HG03565 (cell line): ENCODE data around the gene CTIF.
A peak's percentile ranks its signal among the peaks of the same experiment; 100 is the strongest.

Experiments used
- ATAC-seq: cut with Tn5 transposase; IDR thresholded peaks from one replicate; pipeline ENCODE4 v1.9.1; 2021; ENCODE audit warnings: mild to moderate bottlenecking, moderate library complexity; ENCODE audit not compliant: unreplicated experiment

CTIF gene

DNA sequence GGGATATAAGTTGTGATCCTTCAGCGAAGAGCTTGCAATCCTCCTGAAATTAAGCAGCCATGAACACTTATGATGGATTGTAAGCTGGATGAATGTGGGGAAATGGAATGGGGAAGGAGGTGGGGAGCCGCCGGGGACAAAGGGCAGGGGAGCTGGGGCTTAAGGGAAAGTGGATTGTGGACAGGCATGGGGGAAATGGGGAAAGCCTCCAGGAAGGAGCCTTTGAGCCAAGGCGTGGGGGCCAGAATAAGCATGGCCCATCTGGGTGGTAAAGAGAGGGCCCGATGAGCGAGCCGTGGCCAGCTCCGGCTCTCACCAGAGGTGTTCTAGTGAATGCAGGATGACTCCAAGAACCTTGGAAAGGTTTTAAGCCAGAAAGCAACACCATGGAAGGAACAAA lies 288.0 kb downstream of the CTIF start:
- no peak for ATAC-seq

DNA sequence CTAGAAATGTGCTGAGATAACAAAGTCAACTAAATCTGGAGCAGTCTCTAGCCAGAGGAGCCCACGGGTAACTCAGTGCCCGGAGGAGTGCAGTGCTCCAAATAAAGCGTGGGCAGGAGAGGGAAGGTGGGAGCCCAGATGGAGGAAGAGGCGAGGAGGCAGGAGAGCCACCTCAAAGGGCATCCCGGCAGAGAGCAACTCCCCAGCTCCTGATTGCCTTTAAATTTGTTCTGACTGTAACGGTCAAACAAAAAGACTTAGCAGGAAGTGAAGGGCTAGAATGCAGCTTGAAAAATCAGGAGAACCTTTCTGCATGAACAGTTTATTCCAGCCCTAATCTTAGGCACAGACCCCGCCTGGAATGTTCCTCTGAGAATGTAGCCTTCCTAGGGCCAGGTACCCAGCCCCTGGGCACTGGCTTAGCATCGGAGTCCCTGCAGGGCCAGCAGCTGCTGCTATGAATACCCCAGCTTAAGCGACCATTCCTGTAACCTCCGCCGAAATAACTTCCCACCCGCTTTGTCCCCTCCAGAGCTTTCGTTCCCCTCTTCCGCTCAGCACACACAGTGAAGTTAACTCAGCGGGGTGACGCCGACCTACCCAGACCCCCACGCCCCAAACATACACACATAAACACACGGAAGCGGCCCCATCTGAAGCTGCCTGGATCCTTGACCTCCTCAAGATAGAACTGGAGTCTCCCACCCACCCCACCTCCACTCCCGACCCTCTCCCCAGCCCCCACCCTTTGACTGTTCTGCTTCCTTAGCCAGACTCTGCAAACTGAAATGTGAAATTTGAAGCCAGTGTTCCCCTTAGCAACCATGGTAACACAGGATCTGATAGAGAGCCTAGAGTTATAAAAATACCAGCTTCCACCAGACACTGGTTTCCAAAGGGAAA lies 288.7 kb downstream of the CTIF start:
- no peak for ATAC-seq

DNA sequence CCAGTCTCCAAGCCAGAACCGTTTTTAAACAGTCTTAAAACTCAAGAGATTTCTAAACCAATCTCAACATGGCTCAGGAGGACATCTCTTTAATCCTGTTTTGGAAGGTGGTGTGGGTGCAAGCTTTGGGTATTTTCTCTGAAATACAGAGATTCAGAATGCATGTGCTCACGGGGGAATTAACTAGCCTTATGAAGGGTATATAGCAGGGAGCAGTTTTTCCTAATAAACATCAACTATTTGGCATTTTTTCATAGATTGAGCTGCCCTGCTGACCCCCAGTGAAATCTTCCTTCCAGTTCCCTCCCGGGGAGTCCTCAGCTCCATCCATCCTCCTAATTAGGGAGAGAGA lies 289.3 kb downstream of the CTIF start:
- no peak for ATAC-seq

DNA sequence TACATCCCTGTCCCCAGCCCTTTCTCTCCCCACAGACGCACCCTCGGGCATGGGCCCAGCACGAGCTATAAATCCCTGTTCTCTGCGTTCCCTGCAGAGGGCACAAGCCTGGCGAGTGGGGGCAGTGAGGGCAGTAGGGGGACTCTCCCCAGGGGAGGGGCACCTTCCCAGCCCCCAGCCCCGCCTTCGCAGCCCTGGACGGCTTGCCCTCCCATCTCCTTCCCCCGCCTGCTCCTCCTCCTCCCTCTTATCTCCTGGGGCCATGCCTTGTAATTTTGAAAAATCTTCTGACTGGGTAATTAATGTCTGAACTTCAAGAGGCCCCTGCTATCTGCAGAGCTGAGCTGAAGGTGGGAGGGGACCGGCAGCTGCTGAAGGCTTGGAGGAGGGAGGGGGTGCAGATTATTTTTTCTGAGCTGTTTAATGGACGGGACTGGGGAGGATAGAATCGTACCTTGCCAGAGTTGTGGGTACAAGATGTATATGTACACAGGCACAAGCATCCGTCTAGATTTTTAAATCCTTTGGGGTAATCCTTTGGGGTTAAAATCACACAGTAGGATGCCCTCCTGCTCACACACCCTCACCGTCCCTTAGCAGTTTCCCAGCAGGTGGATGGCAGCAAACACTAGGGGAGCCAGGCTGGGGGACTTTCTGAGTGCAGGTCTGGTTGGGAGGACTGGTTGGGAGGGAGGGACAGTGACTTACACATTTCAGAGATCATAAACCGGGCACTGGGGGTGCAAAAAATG lies 290.0 kb downstream of the CTIF start:
- ATAC-seq = no peak

DNA sequence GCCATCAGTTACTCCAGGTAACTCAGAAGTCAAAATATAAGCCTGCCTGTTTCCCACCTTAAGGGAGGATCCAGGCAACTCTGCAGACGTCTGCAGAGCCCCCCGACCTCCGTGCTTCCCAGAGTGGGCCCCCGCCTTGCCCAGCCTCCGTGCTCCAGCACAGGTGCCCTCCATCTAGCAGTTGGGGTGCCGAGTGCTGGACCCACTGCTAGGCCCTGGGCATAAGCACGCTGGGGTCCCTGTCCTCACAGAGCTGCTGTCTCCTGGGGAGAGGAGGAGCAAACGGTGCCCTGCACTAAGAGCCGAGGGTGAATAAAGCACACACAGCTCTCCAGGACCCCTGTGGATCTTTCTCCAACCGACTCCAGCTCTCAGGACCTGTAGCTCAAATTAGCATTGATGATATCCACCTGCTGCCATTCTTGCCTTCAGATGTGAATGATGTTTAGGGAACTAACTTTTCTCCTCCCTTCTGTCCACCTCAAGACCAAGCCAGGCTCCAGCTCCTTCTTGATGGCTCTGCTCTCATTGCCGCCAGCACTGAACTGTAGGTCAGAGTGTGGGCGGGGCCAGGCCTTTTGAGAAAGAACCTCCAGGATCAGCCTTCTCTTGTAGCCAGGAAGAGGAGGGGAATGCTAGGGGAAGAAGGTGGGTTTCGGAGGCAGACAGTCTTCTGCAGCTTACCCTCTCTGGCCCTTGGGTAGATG lies 290.8 kb downstream of the CTIF start:
- no peak for ATAC-seq

DNA sequence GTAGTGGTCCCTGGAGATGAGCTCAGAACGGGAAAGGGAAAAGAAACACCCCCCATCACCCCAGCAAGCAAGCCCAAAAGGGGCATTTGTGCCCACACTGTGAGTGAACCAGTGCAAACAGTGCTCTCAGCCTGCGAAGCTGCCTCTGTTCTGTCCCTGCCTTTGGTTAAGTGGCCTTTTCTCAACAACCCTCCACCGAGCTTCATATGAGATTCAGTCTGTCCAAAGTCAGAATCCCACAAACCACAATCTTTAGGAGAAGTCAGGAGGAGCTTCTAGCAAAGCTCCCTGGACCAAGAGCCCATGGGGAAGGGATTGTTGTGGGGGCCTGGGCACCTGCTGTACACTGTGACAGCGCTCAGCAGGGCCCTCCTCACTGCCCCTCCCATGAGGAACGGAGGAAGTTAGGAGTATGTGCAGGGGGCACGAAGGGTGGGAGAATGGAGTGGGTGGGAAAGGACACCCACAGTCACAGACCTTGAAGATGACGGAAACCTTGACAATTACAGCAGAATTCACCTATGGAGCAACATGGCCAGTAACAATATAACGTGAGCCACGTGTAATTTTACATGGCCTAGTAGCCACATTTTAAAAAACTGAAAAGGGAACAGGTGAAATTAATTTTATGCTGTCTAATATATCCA lies 292.4 kb downstream of the CTIF start:
- no peak for ATAC-seq

DNA sequence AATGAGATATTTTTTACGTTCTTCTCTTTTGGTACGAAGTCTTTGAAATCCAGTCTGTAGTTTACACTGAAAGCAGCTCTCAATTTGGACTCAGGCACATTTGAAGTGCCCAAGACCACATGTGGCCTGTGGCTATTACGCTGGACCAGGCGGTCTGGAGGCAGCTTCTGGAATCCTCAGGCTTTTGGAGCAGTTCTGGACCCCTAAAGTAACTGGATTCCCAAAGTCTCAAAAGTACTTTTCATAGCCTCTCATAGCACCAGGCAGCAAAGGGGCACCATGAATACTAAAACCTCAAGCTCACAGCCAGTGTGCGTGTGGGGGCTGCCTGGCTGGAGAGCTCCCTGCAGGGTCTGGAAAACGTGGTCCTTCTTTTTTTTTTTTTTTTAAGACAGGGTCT lies 293.0 kb downstream of the CTIF start:
- ATAC-seq = no peak

DNA sequence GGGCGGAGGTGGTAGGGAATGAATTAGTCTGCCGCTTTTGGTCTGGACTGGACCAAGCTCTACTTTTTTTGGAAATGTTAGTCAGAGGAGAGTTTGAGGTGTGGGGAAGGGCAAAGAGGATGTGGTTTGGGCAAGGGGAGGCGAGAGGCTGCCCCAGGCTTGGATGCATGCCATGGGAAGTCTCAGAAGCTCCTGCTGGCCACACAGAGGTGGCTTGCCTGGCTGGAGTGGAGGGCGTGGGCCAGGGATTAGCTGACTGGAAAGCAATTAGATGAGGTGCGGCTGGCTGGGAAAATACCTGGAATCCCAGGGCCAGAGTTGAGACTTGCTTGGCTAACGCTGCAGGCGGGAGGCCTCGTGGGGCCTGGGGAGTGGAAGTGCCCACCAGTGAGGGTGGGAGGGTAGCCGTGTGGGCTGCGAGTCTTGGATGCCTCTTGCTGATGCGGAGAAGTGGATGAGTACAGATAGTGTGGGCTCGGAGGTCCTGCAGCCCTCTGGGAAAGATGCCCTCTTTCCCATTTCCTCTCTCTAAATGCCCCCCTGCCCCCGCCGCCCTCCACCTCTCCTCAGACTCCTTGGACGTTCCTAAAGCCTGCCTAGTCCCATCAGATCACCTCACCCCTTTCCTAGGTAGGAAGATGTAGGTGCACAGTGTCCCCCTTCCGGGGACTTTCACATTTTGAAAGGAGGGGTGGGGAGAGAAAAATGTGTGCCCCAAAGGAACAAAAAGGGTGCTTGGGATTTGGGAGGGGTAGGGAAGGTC lies 294.3 kb downstream of the CTIF start:
- no peak for ATAC-seq

DNA sequence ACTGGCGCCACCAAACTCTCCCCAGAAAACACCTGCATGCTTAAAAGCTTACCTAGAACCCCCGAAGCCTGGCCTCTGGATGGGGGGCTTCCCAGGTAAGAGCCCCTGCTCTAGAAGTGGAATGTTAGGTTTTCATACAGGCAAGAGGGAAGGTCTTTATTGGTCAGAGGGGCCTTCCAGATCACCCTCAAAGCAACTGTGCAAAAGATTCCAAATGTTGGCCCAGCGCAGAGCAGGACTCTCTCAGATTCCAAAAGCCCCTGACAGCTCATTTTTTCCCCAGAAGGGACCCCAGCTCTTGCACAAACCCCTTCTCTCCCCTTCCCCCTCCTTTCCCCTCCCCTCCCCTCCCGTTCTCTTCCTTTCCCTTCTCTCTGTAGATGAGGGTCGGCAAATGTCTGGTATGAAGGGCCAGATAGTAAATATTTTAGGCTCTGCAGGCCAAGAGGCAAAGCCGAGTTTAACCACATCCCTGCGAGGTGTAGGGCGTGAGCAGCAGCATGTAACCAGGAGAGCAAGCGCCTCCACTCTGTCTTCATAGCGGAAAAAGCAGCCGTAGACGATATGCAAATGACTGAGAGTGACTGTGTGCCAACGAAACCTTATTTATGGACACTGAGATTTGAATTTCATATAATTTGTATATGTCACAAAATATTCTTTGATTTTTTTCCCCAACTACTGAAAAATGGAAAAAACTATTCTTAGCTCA lies 295.0 kb downstream of the CTIF start:
- ATAC-seq = peak; percentile 69

DNA sequence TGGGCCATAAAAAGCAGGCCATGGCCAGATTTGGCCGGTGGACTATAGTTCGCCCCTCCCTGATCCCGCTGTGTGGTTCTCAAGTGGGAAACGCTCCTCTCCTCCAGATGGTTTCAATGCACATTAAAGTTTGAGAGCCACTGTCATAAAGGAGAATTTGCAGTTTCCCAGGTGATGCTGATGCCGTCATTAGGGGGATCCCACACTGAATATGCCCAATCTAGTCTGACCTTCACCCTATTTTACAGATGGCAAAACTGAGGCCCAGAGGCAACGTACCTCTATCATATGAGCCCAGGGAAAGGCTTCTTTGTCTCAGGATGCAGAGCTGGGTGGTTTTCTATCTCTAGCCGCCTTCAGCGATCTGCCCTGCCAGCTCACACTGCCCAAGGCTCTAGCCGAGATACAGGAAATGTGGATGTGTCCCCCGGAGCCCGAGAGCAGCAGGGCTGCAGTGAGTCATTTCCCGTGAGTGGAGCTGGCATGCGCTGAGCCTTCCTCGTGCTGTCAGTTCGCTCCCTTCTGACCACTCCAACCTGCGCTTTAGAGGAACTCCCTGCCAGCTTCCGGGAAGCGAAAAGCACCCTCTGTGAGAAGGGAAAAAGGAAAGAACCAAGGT lies 295.7 kb downstream of the CTIF start:
- peak; percentile 50 for ATAC-seq

DNA sequence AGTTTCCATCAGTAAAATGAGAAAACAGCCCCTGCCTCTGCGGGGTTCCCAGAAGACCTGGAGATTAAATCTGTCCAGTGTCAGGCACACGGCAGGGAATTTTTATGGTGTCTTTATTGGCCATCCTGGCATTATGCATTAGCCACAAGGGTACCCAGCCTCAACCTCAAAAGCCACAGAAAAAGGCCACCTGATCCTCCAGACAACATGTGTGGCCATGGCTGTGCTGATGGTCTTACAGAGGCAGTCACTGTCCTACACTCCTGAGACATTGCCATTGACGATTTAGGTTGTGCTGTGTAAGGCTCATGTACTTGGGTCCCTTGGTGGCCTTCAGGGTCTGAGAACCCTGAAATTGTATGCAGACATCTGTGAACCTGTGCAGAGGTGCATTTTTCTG lies 296.3 kb downstream of the CTIF start:
- no peak for ATAC-seq

DNA sequence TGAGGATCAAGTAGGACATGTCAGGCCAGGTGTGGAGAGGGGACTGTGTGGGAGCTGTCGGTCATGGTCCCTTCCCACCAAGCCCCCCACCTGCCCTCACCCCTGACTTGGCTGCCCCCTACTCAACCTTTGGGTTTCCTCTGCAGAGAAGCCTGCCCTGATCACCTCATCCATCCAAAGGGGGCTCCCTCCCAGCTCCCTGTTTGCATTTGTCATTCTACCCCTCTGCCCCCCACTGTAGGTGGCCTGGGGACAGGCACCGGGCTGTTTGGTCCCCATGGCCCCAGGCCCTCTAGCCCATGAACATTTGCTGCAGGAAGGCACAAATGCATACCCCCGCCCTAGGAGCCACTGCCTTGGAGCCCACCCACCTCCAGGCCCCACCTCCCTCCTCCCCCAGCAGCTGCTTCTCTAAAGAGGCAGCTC lies 296.9 kb downstream of the CTIF start:
- ATAC-seq = no peak

DNA sequence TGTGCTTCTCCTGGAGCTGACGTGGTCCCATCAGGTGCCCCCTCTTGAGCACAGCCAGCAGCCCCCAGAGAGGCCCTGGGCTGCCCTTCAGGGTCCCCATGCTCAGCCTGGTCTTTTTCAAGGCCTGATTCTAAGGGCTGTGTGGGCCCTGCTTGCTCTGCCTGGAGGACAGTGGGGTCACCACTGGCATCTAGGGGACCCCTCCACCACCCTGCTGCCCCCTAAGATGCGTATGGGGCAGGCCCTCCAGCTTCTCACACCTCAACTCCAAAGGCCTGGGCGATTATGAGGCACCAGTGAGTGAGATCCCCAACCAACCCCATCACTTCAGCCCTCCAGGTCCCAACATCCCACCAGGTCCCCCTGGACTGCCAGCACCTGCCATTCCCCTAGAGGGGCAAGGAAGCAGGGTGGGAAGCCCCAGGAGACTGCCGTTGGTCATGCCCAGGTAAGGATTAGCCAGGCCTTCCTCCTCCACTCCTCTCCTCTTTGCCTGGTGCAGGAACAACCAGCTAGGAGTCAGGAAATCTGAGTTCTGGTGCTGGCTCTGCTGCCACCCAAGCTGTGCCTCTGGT lies 297.5 kb downstream of the CTIF start:
- no peak for ATAC-seq

DNA sequence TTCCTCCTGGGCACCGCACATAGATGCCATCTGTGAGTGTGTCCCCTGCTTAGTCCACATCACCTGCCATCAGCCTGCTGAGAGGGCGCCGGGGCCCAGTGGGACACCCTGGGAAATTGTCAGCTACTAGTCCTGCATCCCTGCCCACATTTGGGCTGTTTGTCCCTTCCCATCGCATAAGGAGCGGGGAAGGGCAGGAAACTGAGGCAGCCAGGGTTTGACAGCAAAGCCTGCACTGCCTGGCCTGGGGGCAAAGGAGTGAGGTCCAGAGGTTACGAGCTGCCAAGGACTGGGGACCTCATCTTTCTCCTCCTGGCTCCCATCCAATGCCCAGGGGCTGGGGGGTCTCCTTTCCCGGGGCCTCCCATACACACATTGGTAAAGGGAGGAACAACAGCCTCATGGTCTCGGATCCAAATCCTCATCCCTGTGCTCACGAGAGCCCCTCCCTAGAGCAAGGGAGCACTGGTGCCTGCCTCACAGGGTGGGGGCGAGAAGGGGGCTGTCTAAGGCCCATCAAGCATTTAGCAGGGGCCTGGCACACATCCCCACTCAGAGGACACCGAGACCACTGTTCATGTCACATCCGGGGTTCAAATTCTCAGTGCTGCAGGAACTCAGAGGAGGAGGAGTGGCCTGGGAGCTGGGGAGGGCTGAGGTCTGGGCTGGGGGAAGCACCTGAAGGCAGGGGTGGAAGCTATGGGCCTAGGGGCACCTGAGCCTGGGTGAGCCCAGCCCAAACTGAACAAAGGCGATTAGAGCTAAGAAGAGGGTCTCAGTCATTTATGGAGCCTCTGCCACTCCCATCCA lies 298.2 kb downstream of the CTIF start:
- no peak for ATAC-seq

DNA sequence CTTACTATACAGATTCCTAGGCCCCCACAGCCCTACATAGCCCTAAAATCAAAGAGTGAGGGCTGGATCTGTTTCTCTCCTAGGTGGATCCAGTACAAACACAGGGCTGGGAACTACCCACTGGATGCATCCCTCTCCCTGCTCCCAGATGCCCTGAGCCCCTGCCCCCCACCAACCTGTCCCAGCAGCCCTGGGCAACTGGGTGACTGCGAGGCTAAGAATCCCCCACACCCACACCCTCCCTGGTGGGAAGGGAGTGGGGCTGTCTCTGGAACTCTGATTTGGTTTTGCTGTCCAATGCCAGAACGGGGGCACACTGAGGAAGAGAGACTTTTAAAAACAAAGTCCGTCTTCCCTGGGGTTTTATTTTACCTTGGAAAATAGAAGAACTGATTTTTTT lies 298.8 kb downstream of the CTIF start:
- no peak for ATAC-seq

DNA sequence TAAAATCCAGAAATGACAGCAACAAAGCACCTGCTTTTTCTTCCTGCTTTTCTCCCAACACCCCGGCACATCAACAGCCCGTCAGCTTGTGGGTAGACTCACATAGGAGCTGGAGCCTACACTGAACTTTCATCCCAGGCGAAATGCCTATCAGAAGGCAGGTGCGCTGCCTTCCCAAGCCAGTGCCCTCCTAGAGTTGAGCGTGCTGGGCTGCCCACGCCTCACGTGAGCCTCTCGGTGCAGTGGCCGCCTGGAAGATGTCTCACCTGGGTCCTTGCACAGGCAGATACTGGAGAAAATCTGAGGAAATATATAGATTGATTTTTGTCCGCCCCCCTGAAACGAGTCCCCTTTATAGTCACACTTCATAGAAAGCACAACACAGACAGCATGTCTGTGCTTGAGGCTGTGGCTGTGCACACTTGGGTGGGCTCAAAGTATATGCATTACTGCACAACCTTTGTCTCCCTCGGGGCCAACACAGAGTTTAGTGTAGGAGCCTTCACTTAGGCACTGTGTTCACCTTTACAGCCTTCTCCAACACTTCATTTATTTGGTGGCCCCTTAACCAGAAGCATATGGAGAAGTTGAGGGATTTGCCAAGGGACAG lies 299.4 kb downstream of the CTIF start:
- ATAC-seq = no peak

DNA sequence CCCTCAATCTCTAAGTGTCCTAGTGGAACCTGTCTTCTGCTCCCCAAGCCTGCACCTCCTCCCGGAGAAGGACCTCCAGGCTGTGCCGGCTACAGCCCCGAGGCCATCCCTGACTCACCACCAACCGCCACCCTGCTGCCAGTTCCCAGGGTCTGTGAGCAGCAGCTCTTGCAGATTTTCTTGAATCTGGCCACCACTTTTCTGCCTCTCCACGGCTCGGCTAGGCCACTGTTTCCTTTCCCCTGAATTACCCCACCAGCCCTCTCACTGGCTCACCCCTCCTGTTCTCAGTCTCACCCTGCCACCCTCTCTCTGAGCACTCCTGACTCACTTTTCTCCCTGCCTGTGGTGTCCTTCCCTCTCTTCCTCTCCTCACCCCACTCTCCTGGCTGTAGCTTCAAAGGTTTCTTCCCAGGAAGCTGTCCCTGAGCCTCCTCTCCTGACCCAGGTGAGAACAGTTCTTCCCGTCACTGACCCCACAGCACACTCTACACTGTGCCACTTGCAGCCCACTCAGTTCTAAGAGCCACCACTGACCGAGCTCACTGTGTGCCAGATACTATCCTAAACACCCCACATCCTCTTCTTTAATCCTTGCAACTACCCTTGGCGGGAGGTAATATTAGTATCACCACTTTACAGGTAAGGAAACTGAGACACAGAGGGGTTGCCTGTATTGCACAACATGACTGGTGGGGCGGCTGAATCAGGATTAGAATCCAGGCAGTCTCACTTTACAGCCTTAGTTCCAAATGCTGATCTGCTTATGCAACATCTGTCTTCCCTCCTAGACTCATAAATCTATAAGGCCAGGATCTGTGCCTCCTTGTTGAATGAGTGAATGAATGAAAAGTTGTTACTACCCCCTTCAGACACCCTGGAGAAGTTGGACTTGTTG lies 300.3 kb downstream of the CTIF start:
- ATAC-seq = no peak
